GM12878 (cell line): Measurements from ENCODE around the gene SMIM22. TPM values are rescaled to one million over a fixed set of nuclear protein-coding genes. Genes with fewer than 3 reads are reported as not detected.

Experiments used
- HDAC2 ChIP-seq: fragments of 200-600 bp; sonication (generic); IDR thresholded peaks from 2 replicates; pipeline ENCODE4 v1.6.1; 2017
- IRF4 ChIP-seq: IDR thresholded peaks from 2 replicates; pipeline ENCODE4 v1.6.1; 2011; ENCODE audit warnings: low read depth, low read length
- KDM1A ChIP-seq: fragments of 200-600 bp; sonication (generic); IDR thresholded peaks from 2 replicates; pipeline ENCODE4 v1.6.1; 2016; ENCODE audit warnings: borderline replicate concordance
- MYB ChIP-seq: fragments of 150-350 bp; IDR thresholded peaks from 2 replicates; pipeline ENCODE4 v1.6.1; 2014; ENCODE audit warnings: mild to moderate bottlenecking, low read depth, low read length, borderline replicate concordance
- NFXL1 ChIP-seq: fragments of 450-650 bp; IDR thresholded peaks from 2 replicates; pipeline ENCODE4 v1.6.1; 2017; ENCODE audit warnings: antibody characterized with exemption, mild to moderate bottlenecking, borderline replicate concordance
- SUPT20H ChIP-seq: IDR thresholded peaks from 2 replicates; pipeline ENCODE4 v1.6.1; 2011; ENCODE audit warnings: low read depth, mild to moderate bottlenecking, low read length, moderate library complexity, borderline replicate concordance; ENCODE audit not compliant: control insufficient read depth
- polyA plus RNA-seq, 11 experiments: library from polyadenylated mRNA; depleted of rRNA in 4 of 11; unstranded in 6 of 11; stranded (reverse) in 5 of 11; fragments of >200 nt; fragmentation: Nextera tagmentation in 4 of 11; fragmentation: Illumina TruSeq in 1 of 11; extraction: Ambion mirVana in 4 of 11; extraction: Trizol in 1 of 11; gene quantifications; 1 replicate in 1 of 11; 2 replicates in 10 of 11; pipeline versions ENCODE4 v1.2.1 to v1.2.3, GENCODE V29; 2011 to 2016; ENCODE audit warnings: inconsistent platforms in 2 of 11, missing spikeins in 2 of 11, low read depth in 1 of 11
- total RNA-seq, 4 experiments: library from RNA; depleted of rRNA in 3 of 4; stranded (reverse); fragments of >200 nt in 3 of 4; fragmentation: Illumina TruSeq in 1 of 4; extraction: Trizol in 1 of 4; gene quantifications; 2 replicates each; pipeline versions ENCODE4 v1.2.1 to v1.2.3, GENCODE V29; 2013 to 2021
- TF ChIP-seq, protein P1 (sequence below): fragments of 450-650 bp; formaldehyde crosslinking; IDR thresholded peaks from 2 replicates; pipeline ENCODE4 v1.4.0; 2020; ENCODE audit warnings: mild to moderate bottlenecking, moderate library complexity
- TF ChIP-seq, protein P2 (sequence below): IDR thresholded peaks from 2 replicates; pipeline ENCODE4 v1.6.1; 2012; ENCODE audit warnings: low read depth, low read length, improper control_type of control experiment

Gene SMIM22
- total and polyA plus RNA-seq, 10 of the 15 experiments (the other 5 are each of a cell fraction or from before 2014, with no cell fraction given) = 0.83 TPM; not detected in 9

DNA sequence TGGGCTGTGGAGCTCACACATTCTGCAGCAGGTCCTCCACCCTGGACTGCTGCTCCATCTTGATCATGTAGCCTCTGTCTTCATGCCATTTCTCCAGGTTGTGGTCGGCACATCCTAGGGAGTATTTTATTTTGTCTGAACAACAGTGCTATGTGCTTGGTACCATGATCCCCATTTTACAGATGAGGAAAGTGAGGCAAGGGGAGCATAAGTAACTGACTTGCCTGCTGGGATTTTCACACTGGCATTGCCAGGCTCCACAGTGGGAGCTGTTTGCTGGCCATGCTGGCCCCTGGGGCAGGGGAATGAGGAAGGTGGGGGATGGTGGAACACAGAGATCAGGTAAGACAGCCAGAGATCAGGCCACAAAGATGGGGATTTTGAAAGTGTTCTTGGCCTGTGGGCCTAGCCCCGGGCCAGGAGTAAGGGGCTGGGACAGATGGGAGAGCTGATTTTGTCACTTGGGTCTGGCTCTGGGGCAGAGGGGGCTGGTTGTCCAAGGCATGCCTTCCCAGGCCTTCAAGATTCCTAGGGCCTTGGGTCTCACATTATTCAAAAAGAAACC is 18.9 kb upstream of the SMIM22 start (continued):
- TF ChIP-seq, protein P1, sequence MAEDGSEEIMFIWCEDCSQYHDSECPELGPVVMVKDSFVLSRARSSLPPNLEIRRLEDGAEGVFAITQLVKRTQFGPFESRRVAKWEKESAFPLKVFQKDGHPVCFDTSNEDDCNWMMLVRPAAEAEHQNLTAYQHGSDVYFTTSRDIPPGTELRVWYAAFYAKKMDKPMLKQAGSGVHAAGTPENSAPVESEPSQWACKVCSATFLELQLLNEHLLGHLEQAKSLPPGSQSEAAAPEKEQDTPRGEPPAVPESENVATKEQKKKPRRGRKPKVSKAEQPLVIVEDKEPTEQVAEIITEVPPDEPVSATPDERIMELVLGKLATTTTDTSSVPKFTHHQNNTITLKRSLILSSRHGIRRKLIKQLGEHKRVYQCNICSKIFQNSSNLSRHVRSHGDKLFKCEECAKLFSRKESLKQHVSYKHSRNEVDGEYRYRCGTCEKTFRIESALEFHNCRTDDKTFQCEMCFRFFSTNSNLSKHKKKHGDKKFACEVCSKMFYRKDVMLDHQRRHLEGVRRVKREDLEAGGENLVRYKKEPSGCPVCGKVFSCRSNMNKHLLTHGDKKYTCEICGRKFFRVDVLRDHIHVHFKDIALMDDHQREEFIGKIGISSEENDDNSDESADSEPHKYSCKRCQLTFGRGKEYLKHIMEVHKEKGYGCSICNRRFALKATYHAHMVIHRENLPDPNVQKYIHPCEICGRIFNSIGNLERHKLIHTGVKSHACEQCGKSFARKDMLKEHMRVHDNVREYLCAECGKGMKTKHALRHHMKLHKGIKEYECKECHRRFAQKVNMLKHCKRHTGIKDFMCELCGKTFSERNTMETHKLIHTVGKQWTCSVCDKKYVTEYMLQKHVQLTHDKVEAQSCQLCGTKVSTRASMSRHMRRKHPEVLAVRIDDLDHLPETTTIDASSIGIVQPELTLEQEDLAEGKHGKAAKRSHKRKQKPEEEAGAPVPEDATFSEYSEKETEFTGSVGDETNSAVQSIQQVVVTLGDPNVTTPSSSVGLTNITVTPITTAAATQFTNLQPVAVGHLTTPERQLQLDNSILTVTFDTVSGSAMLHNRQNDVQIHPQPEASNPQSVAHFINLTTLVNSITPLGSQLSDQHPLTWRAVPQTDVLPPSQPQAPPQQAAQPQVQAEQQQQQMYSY (CRISPR knock-in tag) = no peak
- TF ChIP-seq KDM1A (no peak), HDAC2 (no peak), MYB (no peak), SUPT20H (no peak), IRF4 (no peak), NFXL1 (no peak)
- TF ChIP-seq, protein P2, sequence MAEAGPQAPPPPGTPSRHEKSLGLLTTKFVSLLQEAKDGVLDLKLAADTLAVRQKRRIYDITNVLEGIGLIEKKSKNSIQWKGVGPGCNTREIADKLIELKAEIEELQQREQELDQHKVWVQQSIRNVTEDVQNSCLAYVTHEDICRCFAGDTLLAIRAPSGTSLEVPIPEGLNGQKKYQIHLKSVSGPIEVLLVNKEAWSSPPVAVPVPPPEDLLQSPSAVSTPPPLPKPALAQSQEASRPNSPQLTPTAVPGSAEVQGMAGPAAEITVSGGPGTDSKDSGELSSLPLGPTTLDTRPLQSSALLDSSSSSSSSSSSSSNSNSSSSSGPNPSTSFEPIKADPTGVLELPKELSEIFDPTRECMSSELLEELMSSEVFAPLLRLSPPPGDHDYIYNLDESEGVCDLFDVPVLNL = no peak
